Mucosa of stomach (tissue), 1 donor: ENCODE measurements around the gene ADSL.

ENCODE experiments used
- H3K27me3 ChIP-seq: one replicate; pipeline ENCODE4 v1.7.0; 2013; ENCODE audit warnings: mild to moderate bottlenecking, low read length; ENCODE audit not compliant: control insufficient read depth, insufficient read depth
- H3K36me3 ChIP-seq: one replicate; pipeline ENCODE4 v1.7.0; 2013; ENCODE audit warnings: low read length; ENCODE audit not compliant: control insufficient read depth, insufficient read depth
- H3K4me1 ChIP-seq: one replicate; pipeline ENCODE4 v1.7.0; 2013; ENCODE audit warnings: mild to moderate bottlenecking, low read length; ENCODE audit not compliant: control insufficient read depth, insufficient read depth
- H3K4me3 ChIP-seq: one replicate; pipeline ENCODE4 v1.7.0; 2013; ENCODE audit warnings: low read length
- H3K9ac ChIP-seq: one replicate; pipeline ENCODE4 v1.7.0; 2013; ENCODE audit warnings: mild to moderate bottlenecking, low read length, moderate library complexity
- H3K9me3 ChIP-seq: one replicate; pipeline ENCODE4 v1.7.0; 2013; ENCODE audit warnings: mild to moderate bottlenecking, low read length, moderate library complexity; ENCODE audit not compliant: control insufficient read depth
- donor health status: Pancreatic carcinoma.

ADSL gene

DNA sequence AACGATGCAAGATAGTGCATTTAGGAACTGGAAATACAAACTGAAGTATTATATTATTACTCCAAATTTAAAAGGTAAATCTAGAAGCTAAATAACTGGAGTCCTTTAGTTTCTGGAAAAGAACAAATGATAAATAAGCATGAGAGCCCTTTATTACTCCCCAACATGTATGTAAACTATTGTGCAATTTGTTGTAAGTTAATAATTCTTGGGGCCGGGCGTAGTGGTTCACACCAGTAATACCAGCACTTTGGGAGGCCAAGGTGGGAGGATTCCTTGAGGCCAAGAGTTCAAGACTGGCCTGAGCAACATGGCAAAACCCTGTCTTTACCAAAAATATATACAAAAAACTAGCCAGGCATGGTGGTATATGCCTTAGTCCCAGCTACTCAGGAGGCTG lies 35.2 kb downstream of the ADSL start:
- H3K9ac ChIP-seq = no peak overlapping the region
- no peak overlapping the region for H3K4me3 ChIP-seq
- H3K4me1 ChIP-seq = peaks cover 78% of the 10 kb centered on the region
- no peaks in the 10 kb centered on the region for H3K9me3 ChIP-seq
- no peaks in the 10 kb centered on the region for H3K36me3 ChIP-seq
- H3K27me3 ChIP-seq = no peaks in the 10 kb centered on the region

DNA sequence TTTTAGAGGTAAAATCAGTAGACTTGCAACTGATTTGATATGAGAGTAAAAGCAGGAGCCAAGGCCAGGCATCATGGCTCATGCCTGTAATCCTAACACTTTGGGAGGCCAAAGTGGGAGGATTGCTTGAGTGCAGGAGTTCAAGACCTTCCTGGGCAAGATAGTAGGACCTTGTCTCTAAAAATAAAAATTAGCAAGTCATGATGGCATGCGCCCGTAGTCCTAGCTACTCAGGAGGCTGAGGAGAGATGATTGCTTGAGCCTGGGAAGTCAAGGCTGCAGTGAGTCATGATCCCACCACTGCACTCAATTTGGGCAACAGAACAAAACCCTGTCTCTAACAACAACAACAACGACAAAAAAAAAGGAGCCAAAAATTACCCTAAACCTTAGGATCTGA lies 37.6 kb downstream of the ADSL start:
- H3K27me3 ChIP-seq = no peaks in the 10 kb centered on the region
- H3K36me3 ChIP-seq = no peaks in the 10 kb centered on the region
- no peak overlapping the region for H3K4me3 ChIP-seq
- H3K9me3 ChIP-seq = no peaks in the 10 kb centered on the region
- H3K9ac ChIP-seq = peak overlapping the region; percentile 35
- peaks cover 73% of the 10 kb centered on the region for H3K4me1 ChIP-seq

DNA sequence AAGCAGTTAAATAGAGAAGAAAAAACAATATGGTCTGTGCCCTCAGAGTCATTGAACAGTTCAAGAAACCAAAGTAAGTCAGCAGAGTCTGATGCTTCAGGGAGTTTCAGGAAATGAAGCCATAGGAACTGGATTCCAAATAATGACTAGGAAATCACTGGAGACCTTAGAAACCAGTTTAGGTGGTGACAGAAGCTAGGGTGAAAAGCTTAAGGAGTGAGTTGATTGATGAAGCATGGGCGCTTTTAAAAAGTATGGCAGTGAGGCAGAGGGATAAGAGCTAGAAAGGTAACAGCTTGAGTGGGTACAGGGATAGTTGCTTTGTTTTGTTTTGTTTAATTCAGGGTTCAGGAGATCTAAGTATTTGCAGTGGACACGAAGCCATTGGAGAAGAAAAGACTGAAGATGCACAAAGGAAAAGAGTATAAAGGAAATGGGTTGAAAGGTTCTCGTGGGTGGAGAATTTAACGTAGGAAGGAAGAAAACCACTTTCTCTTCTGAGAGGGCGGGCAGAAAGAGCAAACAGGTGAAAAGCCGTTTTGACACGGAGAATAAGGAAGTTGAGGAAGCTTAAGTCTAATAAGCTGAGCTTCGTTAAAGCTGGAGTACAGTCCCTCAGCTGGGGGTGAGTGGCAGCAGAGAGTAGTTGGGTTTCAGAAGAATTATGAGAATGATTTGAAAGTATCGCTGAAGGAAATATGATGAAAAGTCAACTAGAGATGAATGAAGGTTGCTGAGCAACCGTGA lies 38.9 kb downstream of the ADSL start:
- Histone ChIP-seq H3K27me3 (no peaks in the 10 kb centered on the region), H3K9ac (peak overlapping the region; percentile 37), H3K9me3 (no peaks in the 10 kb centered on the region), H3K4me1 (peaks cover 64% of the 10 kb centered on the region), H3K4me3 (peak overlapping the region; percentile 1), H3K36me3 (no peaks in the 10 kb centered on the region)

DNA sequence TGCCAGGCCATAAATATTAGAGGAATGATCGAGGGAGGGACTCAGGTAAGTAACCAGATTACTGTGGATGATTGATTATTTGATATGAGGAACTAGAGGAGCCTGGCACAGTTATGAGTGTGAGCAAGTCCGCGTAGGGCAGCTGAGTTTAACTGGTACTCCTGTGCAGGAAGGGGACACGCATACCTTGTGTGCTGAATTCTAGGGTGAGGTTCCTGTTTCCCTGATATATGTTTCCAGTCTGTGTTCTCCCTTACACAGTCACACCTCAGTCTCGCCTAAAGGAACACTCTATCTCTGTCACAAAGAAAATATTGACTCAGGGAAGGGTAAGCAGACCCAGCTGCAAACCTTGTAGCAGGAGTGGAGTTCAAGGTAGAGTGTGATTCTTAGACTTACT lies 41.4 kb downstream of the ADSL start:
- H3K27me3 ChIP-seq = no peaks in the 10 kb centered on the region
- H3K9me3 ChIP-seq = no peaks in the 10 kb centered on the region
- no peak overlapping the region for H3K4me3 ChIP-seq
- H3K36me3 ChIP-seq = no peaks in the 10 kb centered on the region
- H3K4me1 ChIP-seq = peaks cover 55% of the 10 kb centered on the region
- H3K9ac ChIP-seq = no peak overlapping the region

DNA sequence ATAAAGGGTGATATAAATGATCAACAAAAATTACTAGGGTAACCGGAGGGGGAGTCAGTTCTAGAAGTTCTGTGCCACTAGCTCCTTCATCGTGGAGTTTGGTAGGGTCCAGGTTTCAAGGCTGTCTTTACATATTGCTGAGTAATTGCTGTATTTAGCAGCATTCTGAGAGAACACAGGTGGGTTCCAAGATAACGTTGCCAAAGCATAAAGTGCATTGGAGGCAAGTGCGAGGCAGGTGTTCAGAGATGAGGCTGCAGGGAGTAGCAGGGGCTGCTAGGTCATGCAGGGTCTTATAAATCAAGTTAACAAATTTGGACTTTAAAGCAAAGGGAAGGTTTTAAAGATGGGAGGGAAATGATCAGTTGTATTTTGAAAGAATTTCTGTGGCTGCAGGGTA lies 41.9 kb downstream of the ADSL start:
- H3K4me1 ChIP-seq = peaks cover 51% of the 10 kb centered on the region
- no peaks in the 10 kb centered on the region for H3K27me3 ChIP-seq
- no peaks in the 10 kb centered on the region for H3K36me3 ChIP-seq
- no peak overlapping the region for H3K4me3 ChIP-seq
- peak overlapping the region; percentile 48 for H3K9ac ChIP-seq
- H3K9me3 ChIP-seq = no peaks in the 10 kb centered on the region

DNA sequence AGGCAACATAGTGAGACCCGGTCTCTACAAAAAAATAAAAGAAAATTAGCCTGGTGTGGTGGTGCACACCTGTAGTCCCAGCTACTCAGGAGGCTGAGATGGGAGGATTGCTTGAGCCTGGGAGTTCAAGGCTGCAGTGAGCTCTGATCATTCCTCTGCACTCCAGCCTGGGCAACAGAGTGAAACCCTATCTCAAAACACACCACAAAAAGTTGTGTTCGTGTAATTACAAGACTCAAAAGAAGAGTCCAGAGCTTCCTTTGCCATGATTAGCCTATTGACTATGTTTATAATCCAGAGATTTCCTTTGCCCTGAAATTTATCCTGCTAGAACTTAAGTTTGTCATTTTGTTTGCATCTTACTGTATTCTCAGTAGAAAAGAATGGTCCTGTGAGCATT lies 45.1 kb downstream of the ADSL start:
- Histone ChIP-seq H3K36me3 (no peaks in the 10 kb centered on the region), H3K4me1 (peaks cover 41% of the 10 kb centered on the region), H3K9me3 (no peaks in the 10 kb centered on the region), H3K27me3 (no peaks in the 10 kb centered on the region), H3K9ac (no peak overlapping the region), H3K4me3 (no peak overlapping the region)

DNA sequence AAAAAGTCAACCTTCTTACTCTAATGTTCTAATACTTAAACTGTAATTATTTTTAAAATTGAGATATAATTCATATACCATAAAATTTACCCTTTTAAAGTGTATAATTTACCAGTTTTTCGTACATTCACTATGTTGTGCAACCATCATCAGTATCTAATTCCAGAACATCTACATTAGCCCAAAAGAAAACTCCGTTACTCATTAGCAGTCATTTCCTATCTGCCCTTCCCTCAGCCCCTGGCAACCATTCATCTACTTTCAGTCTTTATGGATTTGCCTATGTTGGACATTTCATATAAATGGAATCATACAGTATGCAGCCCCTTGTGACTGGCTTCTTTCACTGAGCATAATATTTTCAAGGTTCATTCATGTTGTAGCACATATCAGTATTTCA lies 46.3 kb downstream of the ADSL start:
- no peak overlapping the region for H3K4me3 ChIP-seq
- H3K9me3 ChIP-seq = no peaks in the 10 kb centered on the region
- no peak overlapping the region for H3K9ac ChIP-seq
- H3K27me3 ChIP-seq = no peaks in the 10 kb centered on the region
- H3K4me1 ChIP-seq = peaks cover 45% of the 10 kb centered on the region
- H3K36me3 ChIP-seq = no peaks in the 10 kb centered on the region

DNA sequence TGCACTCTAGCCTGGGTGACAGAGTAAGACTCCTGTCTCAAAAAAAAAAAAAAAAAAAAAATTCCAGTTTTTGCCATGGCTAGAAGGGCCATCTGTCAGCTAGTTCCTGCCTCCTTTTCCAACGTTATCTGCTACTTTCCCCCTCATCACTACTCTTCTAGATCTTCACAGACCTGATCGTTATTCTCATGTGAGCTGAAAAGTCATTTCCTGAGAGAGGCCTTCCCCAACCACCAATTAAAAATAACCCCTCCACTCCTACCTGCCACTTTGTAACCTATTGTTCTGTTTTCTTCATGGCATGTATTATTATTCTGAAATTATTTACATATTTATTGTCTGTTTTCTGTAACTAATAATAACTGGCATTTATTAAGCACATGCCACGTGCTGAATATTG lies 48.3 kb downstream of the ADSL start:
- Histone ChIP-seq H3K36me3 (no peaks in the 10 kb centered on the region), H3K4me1 (peaks cover 41% of the 10 kb centered on the region), H3K9ac (no peak overlapping the region), H3K4me3 (no peak overlapping the region), H3K9me3 (no peaks in the 10 kb centered on the region), H3K27me3 (no peaks in the 10 kb centered on the region)

DNA sequence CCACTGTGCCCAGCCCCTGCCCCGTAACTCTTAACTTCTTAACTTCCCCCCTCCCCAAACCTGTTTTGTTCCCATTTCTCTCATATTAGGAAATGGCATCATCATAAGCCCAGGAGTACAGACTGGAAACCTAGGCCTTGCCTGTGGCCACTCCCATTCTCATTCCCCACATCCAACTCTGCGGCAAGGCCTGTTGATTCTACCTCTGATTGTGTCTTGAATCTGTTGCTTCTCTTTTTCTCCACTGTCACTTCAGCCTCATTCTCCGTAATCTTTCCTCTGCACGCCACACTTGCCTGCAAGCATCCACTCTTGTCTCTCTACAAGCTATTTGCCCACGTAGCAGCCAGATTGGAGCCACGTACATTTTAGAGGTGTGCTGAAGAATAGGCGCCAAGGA lies 49.3 kb downstream of the ADSL start:
- H3K4me1 ChIP-seq = peaks cover 45% of the 10 kb centered on the region
- no peaks in the 10 kb centered on the region for H3K27me3 ChIP-seq
- no peak overlapping the region for H3K4me3 ChIP-seq
- H3K9ac ChIP-seq = peak overlapping the region; percentile 24
- H3K9me3 ChIP-seq = no peaks in the 10 kb centered on the region
- H3K36me3 ChIP-seq = no peaks in the 10 kb centered on the region

DNA sequence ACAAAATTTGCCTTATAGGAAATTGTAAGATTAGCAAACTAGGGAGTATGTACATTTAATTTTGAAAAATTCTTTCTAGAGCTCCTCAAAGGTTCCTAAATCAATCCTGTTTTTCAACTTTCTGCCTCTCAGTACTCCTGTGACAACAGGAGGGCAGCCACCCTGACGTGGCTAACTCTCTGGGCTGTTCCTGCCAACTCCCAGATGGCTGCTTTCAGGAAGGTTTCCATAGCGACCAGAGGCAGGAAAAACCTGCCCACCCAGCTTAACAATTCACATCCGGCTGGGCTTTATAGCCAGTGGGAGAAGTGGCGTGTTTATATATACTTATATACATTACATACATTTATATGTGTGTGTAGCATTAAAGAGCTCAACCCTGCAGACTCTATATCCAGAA lies 50.6 kb downstream of the ADSL start:
- H3K4me1 ChIP-seq = peaks cover 40% of the 10 kb centered on the region

DNA sequence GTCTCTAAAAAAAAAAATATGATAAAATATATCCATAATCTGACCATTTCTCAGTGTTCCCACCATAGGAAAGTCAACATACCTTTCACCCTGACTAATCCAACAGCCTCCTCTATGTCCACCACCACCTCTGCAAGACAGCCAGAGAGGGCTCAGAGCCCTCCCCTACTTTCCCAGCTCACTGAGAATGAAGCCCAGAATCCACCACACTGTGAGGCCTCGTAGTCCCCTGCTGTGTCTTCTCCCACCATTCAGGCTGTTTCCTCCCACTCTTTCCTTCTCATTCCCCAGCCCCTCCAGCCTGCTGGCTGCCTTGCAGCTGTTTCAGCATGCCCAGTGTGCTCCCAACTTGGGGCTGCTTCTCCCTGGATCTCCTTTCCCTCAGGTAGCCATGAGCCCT lies 51.1 kb downstream of the ADSL start:
- peaks cover 40% of the 10 kb centered on the region for H3K4me1 ChIP-seq

More for the DNA sequence above, 50.6 kb downstream of the ADSL start:
- H3K27me3 ChIP-seq = no peaks in the 10 kb centered on the region
- no peaks in the 10 kb centered on the region for H3K36me3 ChIP-seq
- H3K9me3 ChIP-seq = no peaks in the 10 kb centered on the region
- no peak overlapping the region for H3K4me3 ChIP-seq
- no peak overlapping the region for H3K9ac ChIP-seq

DNA sequence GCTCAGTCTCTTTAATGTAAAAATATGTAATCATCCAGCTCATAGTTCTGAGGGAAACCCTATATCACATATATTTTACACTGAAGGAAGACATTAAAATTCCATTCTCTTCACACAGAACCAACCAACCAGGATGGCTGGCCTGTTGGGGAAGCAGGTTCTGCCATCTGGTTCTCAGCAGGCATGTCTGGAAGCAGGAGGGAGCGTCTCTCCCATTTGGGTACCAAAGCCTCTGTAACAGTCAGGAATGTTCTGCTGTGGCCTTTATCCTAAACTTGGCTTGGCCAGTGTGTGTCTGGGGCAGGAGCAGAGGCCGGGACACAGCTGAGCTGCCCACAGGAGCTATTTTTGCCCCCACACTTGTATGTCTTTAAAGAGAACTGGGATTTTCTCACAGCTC lies 53.3 kb downstream of the ADSL start:
- Histone ChIP-seq H3K4me1 (peaks cover 36% of the 10 kb centered on the region), H3K9ac (no peak overlapping the region), H3K4me3 (no peak overlapping the region), H3K36me3 (peaks cover under 1% of the 10 kb centered on the region), H3K27me3 (no peaks in the 10 kb centered on the region), H3K9me3 (no peaks in the 10 kb centered on the region)

More for the DNA sequence above, 51.1 kb downstream of the ADSL start:
- H3K4me3 ChIP-seq = no peak overlapping the region
- H3K9me3 ChIP-seq = no peaks in the 10 kb centered on the region
- no peaks in the 10 kb centered on the region for H3K36me3 ChIP-seq
- no peaks in the 10 kb centered on the region for H3K27me3 ChIP-seq
- H3K9ac ChIP-seq = peak overlapping the region; percentile 2

DNA sequence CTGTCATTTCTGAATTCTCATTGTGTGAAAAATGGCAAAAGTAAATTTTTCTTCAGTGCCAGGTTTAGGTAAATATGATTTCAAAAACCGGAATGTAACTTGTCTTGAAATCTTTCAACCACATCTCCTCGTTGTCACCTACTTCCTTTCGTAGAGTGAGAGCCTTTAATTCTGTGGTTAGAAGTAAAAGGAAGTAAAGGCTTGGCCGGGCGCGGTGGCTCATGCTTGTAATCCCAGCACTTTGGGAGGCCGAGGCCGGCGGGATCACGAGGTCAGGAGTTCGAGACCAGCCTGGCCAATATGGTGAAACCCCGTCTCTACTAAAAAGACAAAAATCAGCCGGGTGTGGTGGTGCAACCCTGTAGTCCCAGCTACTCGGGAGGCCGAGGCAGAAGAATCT lies 53.9 kb downstream of the ADSL start:
- no peak overlapping the region for H3K9ac ChIP-seq
- H3K27me3 ChIP-seq = no peaks in the 10 kb centered on the region
- no peaks in the 10 kb centered on the region for H3K9me3 ChIP-seq
- no peak overlapping the region for H3K4me3 ChIP-seq
- H3K36me3 ChIP-seq = peaks cover 6% of the 10 kb centered on the region
- H3K4me1 ChIP-seq = peaks cover 31% of the 10 kb centered on the region
